A549 (cell line): Measurements from ENCODE around the gene ZBTB8OS. TPM values are rescaled to one million over a fixed set of nuclear protein-coding genes. Genes with fewer than 3 reads are reported as not detected.

Experiments
- ATAC-seq, 2 experiments: fragments of 200-7000 bp in 1 of 2; fragments of >200 bp in 1 of 2; cut with Nextera tagmentation in 1 of 2; cut with Tn5 transposase in 1 of 2; 3 replicates each; pipeline versions ENCODE4 v1.8.0 to v1.9.1; 2018 to 2020; ENCODE audit warnings: mild to moderate bottlenecking in 1 of 2, moderate library complexity in 1 of 2
- CTCF ChIA-PET: fragments of 300-600 bp; sonication (Branson Sonifier 250); formaldehyde crosslinking; extraction: SDS; loops from one replicate; lab custom pipeline; 2021; ENCODE audit warnings: antibody characterized with exemption, inconsistent platforms; lab: Yijun Ruan, JAX
- POLR2A ChIA-PET: fragments of 350-600 bp; formaldehyde crosslinking; extraction: SDS; loops from one replicate; lab custom pipeline; 2021; ENCODE audit warnings: antibody characterized with exemption, inconsistent platforms; lab: Yijun Ruan, JAX
- DNase-seq, 2 experiments: peaks; one replicate each; pipeline versions ENCODE4 v3.0.0 to v3.0.0-alpha.2; 2011 to 2016; ENCODE audit warnings: low read depth in 1 of 2, low spot score in 1 of 2
- FAIRE-seq: peaks from 2 replicates; lab custom pipeline; 2011; peaks lifted over from hg19 to GRCh38; lab: Jason Lieb, UNC
- H3K27ac ChIP-seq, 2 experiments: fragments of >200 bp; sonication (Bioruptor Twin); formaldehyde crosslinking; 3 replicates each; pipeline ENCODE4 v1.5.1; 2016 to 2017
- H3K4me1 ChIP-seq: fragments of >200 bp; sonication (Bioruptor Twin); formaldehyde crosslinking; 3 replicates; pipeline ENCODE4 v1.6.1; 2016
- H3K4me2 ChIP-seq: fragments of >200 bp; sonication (Bioruptor Twin); formaldehyde crosslinking; 3 replicates; pipeline ENCODE4 v1.6.1; 2016
- H3K4me3 ChIP-seq: fragments of >200 bp; sonication (Bioruptor Twin); formaldehyde crosslinking; 3 replicates; pipeline ENCODE4 v1.5.1; 2016
- H3K9me3 ChIP-seq: fragments of >200 bp; sonication (Bioruptor Twin); formaldehyde crosslinking; 3 replicates; pipeline ENCODE4 v1.6.1; 2016
- BCL3 ChIP-seq: fragments of >200 bp; sonication (Bioruptor Twin); formaldehyde crosslinking; IDR thresholded peaks from 3 replicates; pipeline ENCODE4 v1.6.1; 2016
- CBX2 ChIP-seq: fragments of 200-600 bp; sonication (generic); IDR thresholded peaks from 2 replicates; pipeline ENCODE4 v1.6.1; 2016; ENCODE audit warnings: low read depth, mild to moderate bottlenecking, borderline replicate concordance
- CBX8 ChIP-seq: fragments of 200-600 bp; sonication (generic); IDR thresholded peaks from 2 replicates; pipeline ENCODE4 v1.6.1; 2016
- CTCF ChIP-seq: fragments of >200 bp; sonication (Bioruptor Twin); formaldehyde crosslinking; IDR thresholded peaks from 3 replicates; pipeline ENCODE4 v1.5.1; 2016
- E2F6 ChIP-seq: IDR thresholded peaks from 2 replicates; pipeline ENCODE4 v1.6.1; 2012; ENCODE audit warnings: low read depth, borderline replicate concordance
- EHF ChIP-seq: fragments of 250-450 bp; sonication (Bioruptor Pico); IDR thresholded peaks from 2 replicates; pipeline ENCODE4 v1.5.0; 2020; ENCODE audit warnings: mild to moderate bottlenecking
- ELK1 ChIP-seq: fragments of 150-350 bp; IDR thresholded peaks from 2 replicates; pipeline ENCODE4 v1.6.1; 2014; ENCODE audit warnings: low read depth, mild to moderate bottlenecking, low read length
- EP300 ChIP-seq, 2 experiments: fragments of >200 bp; sonication (Bioruptor Twin); formaldehyde crosslinking; IDR thresholded peaks; 2 replicates in 1 of 2; 3 replicates in 1 of 2; pipeline ENCODE4 v1.6.1; 2016 to 2017
- FOSB ChIP-seq: fragments of 250-450 bp; sonication (Bioruptor Pico); IDR thresholded peaks from 2 replicates; pipeline ENCODE4 v1.5.0; 2020; ENCODE audit warnings: mild to moderate bottlenecking, moderate library complexity
- HEYL ChIP-seq: fragments of 250-450 bp; sonication (Bioruptor Pico); IDR thresholded peaks from 2 replicates; pipeline ENCODE4 v1.8.0; 2021; ENCODE audit warnings: mild to moderate bottlenecking, moderate library complexity
- NR3C1 ChIP-seq: fragments of >200 bp; sonication (Bioruptor Twin); formaldehyde crosslinking; IDR thresholded peaks from 3 replicates; pipeline ENCODE4 v1.6.1; 2017
- POLR2A ChIP-seq: IDR thresholded peaks from 2 replicates; pipeline ENCODE4 v1.6.1; 2012; ENCODE audit warnings: mild to moderate bottlenecking, low read length
- RAD21 ChIP-seq, 2 experiments: fragments of >200 bp in 1 of 2; sonication (Bioruptor Twin) in 1 of 2; formaldehyde crosslinking in 1 of 2; IDR thresholded peaks in 1 of 2; conservative IDR thresholded peaks in 1 of 2; 2 replicates in 1 of 2; 3 replicates in 1 of 2; pipeline ENCODE4 v1.6.1; 2012 to 2018; ENCODE audit warnings: inconsistent platforms in 1 of 2
- RNF2 ChIP-seq: fragments of 200-600 bp; sonication (generic); IDR thresholded peaks from 2 replicates; pipeline ENCODE4 v1.6.1; 2016; ENCODE audit warnings: low read depth, mild to moderate bottlenecking, antibody characterized with exemption, moderate library complexity, borderline replicate concordance
- TFCP2L1 ChIP-seq: fragments of 250-450 bp; sonication (Bioruptor Pico); IDR thresholded peaks from 2 replicates; pipeline ENCODE4 v1.5.0; 2021; ENCODE audit warnings: mild to moderate bottlenecking
- USF2 ChIP-seq: fragments of 450-650 bp; IDR thresholded peaks from 2 replicates; pipeline ENCODE4 v1.6.1; 2014; ENCODE audit warnings: antibody characterized with exemption
- ZNF302 ChIP-seq: fragments of 250-450 bp; sonication (Bioruptor Pico); IDR thresholded peaks from 2 replicates; pipeline ENCODE4 v1.9.0; 2021; ENCODE audit warnings: inconsistent platforms, mild to moderate bottlenecking, moderate library complexity
- WGBS: methylation state at CpG from one replicate; pipeline ENCODE4 v1.1.6; 2017; ENCODE audit errors: missing lambda C conversion rate; 5-methylcytosine and 5-hydroxymethylcytosine counted together
- polyA plus RNA-seq, 4 experiments: library from polyadenylated mRNA; depleted of rRNA in 3 of 4; stranded (reverse); fragments of >200 nt; fragmentation: RNase III in 1 of 4; extraction: RNeasy Plus Mini Kit Qiagen cat#74134 plus additional on column Dnase treatment in 1 of 4; gene quantifications; 2 replicates in 3 of 4; 3 replicates in 1 of 4; pipeline ENCODE4 v1.2.3, GENCODE V29; 2011 to 2017

Gene ZBTB8OS
- polyA plus RNA-seq, 2 of the 4 experiments (the other 2 are of a cell fraction) = 85.4 to 101 TPM

- TF ChIP-seq E2F6 (no peak), BCL3 (no peak), CBX2 (no peak), EHF (CRISPR knock-in tag) (no peak), USF2 (no peak), EP300 (IDR thresholded peaks at IDR 0.05) (no peak), POLR2A (no peak)
Measured at GRCh38 chr1:32622205-32622604, 28.1 kb downstream of the ZBTB8OS start (continued).

GRCh38 chr1:32619701-32620485 lies 30.5 kb downstream of the ZBTB8OS start:
- ChIA-PET CTCF (interaction anchor here (0.6 to 1.8 kb wide), 12 partner anchors 9 to 466 kb away, joined by 3 to 5 read pairs (median 4); partner anchors contain the start of gene ZBTB8A), POLR2A (interaction anchor here (1.1 kb wide), 1 partner anchor 8 kb away, joined by 3 read pairs; no protein-coding TSS in a partner anchor)

GRCh38 chr1:32618673-32619221 lies 31.6 kb downstream of the ZBTB8OS start:
- ChIA-PET CTCF (interaction anchor here (1.8 kb wide), 1 partner anchor 80 kb away, joined by 5 read pairs; the partner anchor contains the start of gene ZBTB8A), POLR2A (no interaction called here)
- ATAC-seq (peak in 1 of 2 experiments; percentile 72; a peak in 3 of 6 replicates), DNase-seq (peak in 1 of 2 experiments; percentile 32), FAIRE-seq (no peak)
- H3K4me2 ChIP-seq = no peak overlapping the region
- H3K27ac ChIP-seq = no peak overlapping the region
- no peaks in the 10 kb centered on the region for H3K9me3 ChIP-seq
- H3K4me3 ChIP-seq = no peak overlapping the region
- TF ChIP-seq ZNF302 (no peak), CBX8 (no peak), HEYL (no peak), POLR2A (no peak), TFCP2L1 (CRISPR knock-in tag) (no peak), RNF2 (no peak), FOSB (CRISPR knock-in tag) (no peak), NR3C1 (no peak), ELK1 (no peak)
- H3K4me1 ChIP-seq = no peaks in the 10 kb centered on the region
- 96% methylated on average over 5 of the region's 5 CpGs for WGBS

More at GRCh38 chr1:32619701-32620485, 30.5 kb downstream of the ZBTB8OS start:
- Histone ChIP-seq H3K4me3 (no peak overlapping the region), H3K9me3 (no peaks in the 10 kb centered on the region), H3K4me1 (no peaks in the 10 kb centered on the region), H3K27ac (no peak overlapping the region), H3K4me2 (no peak overlapping the region)
- 68% methylated on average over 5 of the region's 5 CpGs for WGBS
- FAIRE-seq (no peak), ATAC-seq (no peak), DNase-seq (peak in 1 of 2 experiments; percentile 22)
- TF ChIP-seq CTCF = peak; percentile 25; the same call in 2 of the 3 replicates
- peak; percentile 18 to 35; a peak in 3 of 5 replicates for TF ChIP-seq RAD21 (conservative IDR thresholded peaks at IDR 0.05 in 1 of 2, IDR thresholded peaks at IDR 0.05 in 1 of 2)
- no peak for TF ChIP-seq E2F6
